Measurements from ENCODE around the gene OR10V1. TPM values are rescaled to one million over a fixed set of nuclear protein-coding genes. Genes with fewer than 3 reads are reported as not detected.

OR10V1 gene
- total and polyA plus RNA-seq, 9 of the 15 experiments (the other 6 are each of a cell fraction or from before 2014, with no cell fraction given), result not detected

DNA sequence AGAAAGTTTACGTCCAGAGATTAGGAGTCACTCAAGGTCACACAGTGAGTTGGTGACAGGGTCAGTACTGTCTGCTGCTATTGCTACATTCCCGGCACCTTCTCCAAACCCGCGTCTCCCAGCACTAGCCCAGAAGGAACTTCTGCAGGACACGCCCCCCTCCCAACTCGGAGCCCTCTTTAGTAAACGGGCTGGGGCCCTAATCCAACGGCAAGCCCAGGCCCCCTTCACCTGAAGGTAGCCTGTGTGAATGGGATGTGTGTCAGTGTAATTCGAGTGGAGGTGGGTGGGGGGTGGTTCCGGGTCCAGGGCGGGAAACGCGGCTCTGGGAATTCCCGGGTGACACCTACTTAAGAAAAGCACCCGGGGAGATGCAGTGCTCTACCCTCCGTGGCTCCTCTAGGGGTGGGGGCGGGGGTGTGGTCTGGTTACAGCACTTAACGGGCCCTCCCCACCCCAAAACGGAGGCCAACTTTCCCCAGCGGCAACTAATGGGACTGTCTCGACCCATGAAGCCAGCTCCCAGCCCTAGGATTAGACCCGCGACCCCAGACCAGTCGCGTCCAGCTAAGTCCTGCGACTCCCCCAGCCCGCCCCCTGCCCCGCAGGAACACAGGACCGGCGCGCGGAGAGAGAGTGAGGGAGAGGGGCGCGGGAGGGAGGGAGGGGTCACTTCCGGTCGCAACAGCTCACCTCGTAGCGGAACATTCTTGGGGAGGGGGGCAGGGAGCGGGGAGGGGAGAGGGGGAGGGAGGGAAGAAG, 45.3 kb downstream of the OR10V1 start (continued):
- TF ChIP-seq, protein P1, sequence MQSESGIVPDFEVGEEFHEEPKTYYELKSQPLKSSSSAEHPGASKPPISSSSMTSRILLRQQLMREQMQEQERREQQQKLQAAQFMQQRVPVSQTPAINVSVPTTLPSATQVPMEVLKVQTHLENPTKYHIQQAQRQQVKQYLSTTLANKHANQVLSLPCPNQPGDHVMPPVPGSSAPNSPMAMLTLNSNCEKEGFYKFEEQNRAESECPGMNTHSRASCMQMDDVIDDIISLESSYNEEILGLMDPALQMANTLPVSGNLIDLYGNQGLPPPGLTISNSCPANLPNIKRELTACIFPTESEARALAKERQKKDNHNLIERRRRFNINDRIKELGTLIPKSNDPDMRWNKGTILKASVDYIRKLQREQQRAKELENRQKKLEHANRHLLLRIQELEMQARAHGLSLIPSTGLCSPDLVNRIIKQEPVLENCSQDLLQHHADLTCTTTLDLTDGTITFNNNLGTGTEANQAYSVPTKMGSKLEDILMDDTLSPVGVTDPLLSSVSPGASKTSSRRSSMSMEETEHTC (IDR thresholded peaks at IDR 0.05), result no peak
- TF ChIP-seq ZSCAN32 (CRISPR knock-in tag; IDR thresholded peaks at IDR 0.05) (0 out of 2 replicates have a peak, but pooled peaks have one; percentile 23), MTF1 (CRISPR knock-in tag; IDR thresholded peaks at IDR 0.05; ENCODE audit: borderline replicate concordance) (no peak), ZNF224 (CRISPR knock-in tag; IDR thresholded peaks at IDR 0.05) (no peak), ZSCAN29 (IDR thresholded peaks at IDR 0.05) (no peak), RBM34 (IDR thresholded peaks at IDR 0.05; ENCODE audit: borderline replicate concordance, insufficient read depth, low read length) (no peak), ZNF140 (CRISPR knock-in tag; IDR thresholded peaks at IDR 0.05) (no peak), SRF (CRISPR knock-in tag; IDR thresholded peaks at IDR 0.05) (no peak), YBX1 (IDR thresholded peaks at IDR 0.05) (no peak), RBM25 (IDR thresholded peaks at IDR 0.05; ENCODE audit: low read depth, low read length, severe bottlenecking) (no peak), XRCC4 (IDR thresholded peaks at IDR 0.05; ENCODE audit: extremely low read depth, insufficient read depth, insufficient read length) (no peak), HDAC1 (IDR thresholded peaks at IDR 0.05) (peak in 1 of 2 experiments; percentile 70; a peak in 2 of 4 replicates), GTF2F1 (IDR thresholded peaks at IDR 0.05; ENCODE audit: low read depth, low read length) (no peak), MCM5 (IDR thresholded peaks at IDR 0.05; ENCODE audit: low read depth) (no peak), NFXL1 (CRISPR knock-in tag; IDR thresholded peaks at IDR 0.05) (no peak), XRCC5 (IDR thresholded peaks at IDR 0.05; ENCODE audit: low read depth, low read length) (no peak), PTTG1 (tag; IDR thresholded peaks at IDR 0.05; ENCODE audit: low read depth) (no peak)
- TF ChIP-seq, protein P2, sequence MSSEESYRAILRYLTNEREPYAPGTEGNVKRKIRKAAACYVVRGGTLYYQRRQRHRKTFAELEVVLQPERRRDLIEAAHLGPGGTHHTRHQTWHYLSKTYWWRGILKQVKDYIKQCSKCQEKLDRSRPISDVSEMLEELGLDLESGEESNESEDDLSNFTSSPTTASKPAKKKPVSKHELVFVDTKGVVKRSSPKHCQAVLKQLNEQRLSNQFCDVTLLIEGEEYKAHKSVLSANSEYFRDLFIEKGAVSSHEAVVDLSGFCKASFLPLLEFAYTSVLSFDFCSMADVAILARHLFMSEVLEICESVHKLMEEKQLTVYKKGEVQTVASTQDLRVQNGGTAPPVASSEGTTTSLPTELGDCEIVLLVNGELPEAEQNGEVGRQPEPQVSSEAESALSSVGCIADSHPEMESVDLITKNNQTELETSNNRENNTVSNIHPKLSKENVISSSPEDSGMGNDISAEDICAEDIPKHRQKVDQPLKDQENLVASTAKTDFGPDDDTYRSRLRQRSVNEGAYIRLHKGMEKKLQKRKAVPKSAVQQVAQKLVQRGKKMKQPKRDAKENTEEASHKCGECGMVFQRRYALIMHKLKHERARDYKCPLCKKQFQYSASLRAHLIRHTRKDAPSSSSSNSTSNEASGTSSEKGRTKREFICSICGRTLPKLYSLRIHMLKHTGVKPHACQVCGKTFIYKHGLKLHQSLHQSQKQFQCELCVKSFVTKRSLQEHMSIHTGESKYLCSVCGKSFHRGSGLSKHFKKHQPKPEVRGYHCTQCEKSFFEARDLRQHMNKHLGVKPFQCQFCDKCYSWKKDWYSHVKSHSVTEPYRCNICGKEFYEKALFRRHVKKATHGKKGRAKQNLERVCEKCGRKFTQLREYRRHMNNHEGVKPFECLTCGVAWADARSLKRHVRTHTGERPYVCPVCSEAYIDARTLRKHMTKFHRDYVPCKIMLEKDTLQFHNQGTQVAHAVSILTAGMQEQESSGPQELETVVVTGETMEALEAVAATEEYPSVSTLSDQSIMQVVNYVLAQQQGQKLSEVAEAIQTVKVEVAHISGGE (CRISPR knock-in tag; IDR thresholded peaks at IDR 0.05), result no peak
- TF ChIP-seq, protein P3, sequence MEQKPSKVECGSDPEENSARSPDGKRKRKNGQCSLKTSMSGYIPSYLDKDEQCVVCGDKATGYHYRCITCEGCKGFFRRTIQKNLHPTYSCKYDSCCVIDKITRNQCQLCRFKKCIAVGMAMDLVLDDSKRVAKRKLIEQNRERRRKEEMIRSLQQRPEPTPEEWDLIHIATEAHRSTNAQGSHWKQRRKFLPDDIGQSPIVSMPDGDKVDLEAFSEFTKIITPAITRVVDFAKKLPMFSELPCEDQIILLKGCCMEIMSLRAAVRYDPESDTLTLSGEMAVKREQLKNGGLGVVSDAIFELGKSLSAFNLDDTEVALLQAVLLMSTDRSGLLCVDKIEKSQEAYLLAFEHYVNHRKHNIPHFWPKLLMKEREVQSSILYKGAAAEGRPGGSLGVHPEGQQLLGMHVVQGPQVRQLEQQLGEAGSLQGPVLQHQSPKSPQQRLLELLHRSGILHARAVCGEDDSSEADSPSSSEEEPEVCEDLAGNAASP (IDR thresholded peaks at IDR 0.05), result no peak
- TF ChIP-seq, protein P4, sequence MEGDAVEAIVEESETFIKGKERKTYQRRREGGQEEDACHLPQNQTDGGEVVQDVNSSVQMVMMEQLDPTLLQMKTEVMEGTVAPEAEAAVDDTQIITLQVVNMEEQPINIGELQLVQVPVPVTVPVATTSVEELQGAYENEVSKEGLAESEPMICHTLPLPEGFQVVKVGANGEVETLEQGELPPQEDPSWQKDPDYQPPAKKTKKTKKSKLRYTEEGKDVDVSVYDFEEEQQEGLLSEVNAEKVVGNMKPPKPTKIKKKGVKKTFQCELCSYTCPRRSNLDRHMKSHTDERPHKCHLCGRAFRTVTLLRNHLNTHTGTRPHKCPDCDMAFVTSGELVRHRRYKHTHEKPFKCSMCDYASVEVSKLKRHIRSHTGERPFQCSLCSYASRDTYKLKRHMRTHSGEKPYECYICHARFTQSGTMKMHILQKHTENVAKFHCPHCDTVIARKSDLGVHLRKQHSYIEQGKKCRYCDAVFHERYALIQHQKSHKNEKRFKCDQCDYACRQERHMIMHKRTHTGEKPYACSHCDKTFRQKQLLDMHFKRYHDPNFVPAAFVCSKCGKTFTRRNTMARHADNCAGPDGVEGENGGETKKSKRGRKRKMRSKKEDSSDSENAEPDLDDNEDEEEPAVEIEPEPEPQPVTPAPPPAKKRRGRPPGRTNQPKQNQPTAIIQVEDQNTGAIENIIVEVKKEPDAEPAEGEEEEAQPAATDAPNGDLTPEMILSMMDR (IDR thresholded peaks at IDR 0.05 in 2 of 3, conservative IDR thresholded peaks at IDR 0.05 in 1 of 3; ENCODE audit: insufficient read depth in 2 of 3, low read depth in 1 of 3, low read length in 3 of 3), result 0 out of 6 replicates have a peak, but pooled peaks of 1 of the 3 experiments have one; percentile 22
